Omental fat pad (tissue), 4 donors: ENCODE data around the gene MAPKAP1. TPM values are rescaled to one million over a fixed set of nuclear protein-coding genes. Genes with fewer than 3 reads are reported as not detected.

Source experiments
- ATAC-seq: fragments of 150-250 bp; one replicate; pipeline ENCODE4 v1.9.1; 2016; ENCODE audit warnings: mild to moderate bottlenecking, moderate library complexity; ENCODE audit not compliant: low FRiP score
- DNase-seq: peaks from one replicate; pipeline ENCODE4 v3.0.0-alpha.2; 2019; ENCODE audit warnings: low spot score
- total RNA-seq, 4 donors: library from RNA; depleted of rRNA; stranded (reverse); fragments of >200 nt; gene quantifications; one replicate each; pipeline ENCODE4 v1.1.0, GENCODE V29; 2016
- TF ChIP-seq, protein P1 (sequence below), 3 donors: fragments of 450-650 bp; IDR thresholded peaks; one replicate each; pipeline ENCODE4 v1.5.1; 2016 to 2017; ENCODE audit warnings: antibody characterized with exemption in 3 of 3, mild to moderate bottlenecking in 3 of 3, moderate library complexity in 2 of 3

The MAPKAP1 gene
- total RNA-seq, 4 donors from 2014 or later, result 60.0 to 78.0 (median 72.9) TPM

DNA sequence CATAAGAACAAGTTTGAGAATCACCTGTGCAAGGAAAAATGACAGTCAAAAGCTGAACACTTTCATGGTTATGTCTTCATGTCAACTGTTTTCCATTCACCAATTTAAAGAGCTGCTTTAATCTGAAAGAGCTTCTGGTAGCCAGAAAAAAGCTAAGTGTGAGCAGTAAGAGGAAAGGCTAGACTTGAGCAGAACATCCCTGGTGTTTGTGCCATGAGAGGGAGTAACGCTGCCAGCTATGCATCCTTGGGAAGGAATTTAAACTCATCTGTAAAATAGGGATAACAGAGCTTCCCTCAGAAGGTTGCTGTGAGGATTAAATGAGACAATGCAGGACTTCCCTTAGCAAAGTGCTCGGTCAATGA is 193.7 kb downstream of the MAPKAP1 start:
- TF ChIP-seq, protein P1, sequence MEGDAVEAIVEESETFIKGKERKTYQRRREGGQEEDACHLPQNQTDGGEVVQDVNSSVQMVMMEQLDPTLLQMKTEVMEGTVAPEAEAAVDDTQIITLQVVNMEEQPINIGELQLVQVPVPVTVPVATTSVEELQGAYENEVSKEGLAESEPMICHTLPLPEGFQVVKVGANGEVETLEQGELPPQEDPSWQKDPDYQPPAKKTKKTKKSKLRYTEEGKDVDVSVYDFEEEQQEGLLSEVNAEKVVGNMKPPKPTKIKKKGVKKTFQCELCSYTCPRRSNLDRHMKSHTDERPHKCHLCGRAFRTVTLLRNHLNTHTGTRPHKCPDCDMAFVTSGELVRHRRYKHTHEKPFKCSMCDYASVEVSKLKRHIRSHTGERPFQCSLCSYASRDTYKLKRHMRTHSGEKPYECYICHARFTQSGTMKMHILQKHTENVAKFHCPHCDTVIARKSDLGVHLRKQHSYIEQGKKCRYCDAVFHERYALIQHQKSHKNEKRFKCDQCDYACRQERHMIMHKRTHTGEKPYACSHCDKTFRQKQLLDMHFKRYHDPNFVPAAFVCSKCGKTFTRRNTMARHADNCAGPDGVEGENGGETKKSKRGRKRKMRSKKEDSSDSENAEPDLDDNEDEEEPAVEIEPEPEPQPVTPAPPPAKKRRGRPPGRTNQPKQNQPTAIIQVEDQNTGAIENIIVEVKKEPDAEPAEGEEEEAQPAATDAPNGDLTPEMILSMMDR (IDR thresholded peaks at IDR 0.05), result no peak
- DNase-seq, result no peak
- no peak for ATAC-seq

DNA sequence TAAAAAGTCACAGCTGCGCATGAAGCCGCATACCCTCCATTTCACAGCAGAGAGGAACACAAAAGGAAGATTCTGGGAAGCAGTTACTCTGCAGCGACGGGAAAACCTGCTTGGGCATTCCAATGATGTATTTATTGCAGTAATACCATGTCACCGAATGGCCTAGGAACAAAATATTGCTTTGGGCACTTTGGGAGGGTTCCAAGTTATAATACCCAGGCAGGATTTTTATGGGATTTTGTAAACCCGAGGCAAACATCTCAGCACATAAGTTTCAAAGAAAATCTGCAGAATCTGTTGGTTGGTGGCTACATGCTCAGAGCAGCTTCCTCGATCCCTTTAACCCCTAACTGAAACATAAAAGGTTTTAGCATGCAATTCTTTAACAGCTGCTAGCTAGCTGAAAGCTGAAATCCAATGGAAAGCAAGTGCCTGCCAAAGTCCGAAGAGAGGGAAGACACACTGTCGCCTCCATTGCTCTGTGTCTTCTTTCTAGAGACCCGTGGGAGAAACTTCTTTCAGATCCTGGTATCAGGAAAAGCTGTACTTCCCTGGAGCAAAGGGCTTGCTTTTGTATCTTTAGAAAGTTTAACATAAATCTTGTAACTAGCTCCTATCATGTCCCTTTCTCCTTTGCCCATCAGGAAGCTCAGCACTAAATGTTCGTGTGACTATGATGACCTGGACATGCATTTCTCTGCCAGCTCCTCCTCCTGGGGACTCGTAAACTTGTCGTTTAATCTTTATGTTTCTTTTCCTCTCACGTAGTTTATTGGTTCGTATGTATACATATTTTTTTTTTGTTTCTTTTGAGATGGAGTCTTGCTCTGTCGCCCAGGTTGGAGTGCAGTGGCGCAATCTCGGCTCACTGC is 195.0 kb downstream of the MAPKAP1 start:
- no peak for ATAC-seq
- DNase-seq, result no peak
- TF ChIP-seq, protein P1 (IDR thresholded peaks at IDR 0.05), result no peak

DNA sequence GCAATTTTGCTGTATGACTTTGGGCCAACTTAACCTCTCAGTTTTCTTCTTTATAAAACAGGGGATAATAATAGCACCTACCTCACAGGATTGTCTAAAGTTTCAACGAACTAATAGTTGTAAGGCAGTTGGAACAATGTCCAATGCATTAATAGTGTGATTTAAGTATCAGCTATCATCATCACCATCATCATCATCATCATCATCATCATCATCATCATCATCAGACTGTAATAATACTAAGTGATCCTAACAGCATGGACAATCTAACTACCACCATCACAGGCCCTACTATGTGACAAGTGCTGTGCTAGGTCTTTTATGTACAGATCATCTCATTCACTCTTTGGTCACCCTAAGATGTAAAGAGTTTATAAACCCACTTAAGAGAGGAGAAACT is 196.0 kb downstream of the MAPKAP1 start:
- no peak for ATAC-seq
- TF ChIP-seq, protein P1 (IDR thresholded peaks at IDR 0.05), result no peak
- DNase-seq, result no peak

DNA sequence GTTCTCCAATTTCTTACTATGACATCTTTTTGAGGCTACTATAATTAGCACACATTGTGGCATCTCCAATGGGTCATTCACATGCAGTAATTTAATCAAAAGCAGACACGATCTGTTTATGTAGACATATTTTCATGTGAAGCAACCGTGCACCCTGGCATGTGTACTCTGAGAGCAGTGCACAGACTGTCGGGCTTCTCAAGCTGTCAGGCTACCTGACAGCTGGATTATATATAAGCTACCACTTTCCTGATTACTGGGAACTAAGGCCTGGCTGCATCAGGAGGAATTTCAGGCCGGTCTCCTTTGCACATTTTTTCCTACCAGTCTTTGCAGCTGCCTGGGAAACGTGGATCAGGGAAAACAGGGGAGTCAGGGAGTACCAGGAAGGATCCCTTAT is 197.5 kb downstream of the MAPKAP1 start:
- DNase-seq (no peak), ATAC-seq (no peak)

DNA sequence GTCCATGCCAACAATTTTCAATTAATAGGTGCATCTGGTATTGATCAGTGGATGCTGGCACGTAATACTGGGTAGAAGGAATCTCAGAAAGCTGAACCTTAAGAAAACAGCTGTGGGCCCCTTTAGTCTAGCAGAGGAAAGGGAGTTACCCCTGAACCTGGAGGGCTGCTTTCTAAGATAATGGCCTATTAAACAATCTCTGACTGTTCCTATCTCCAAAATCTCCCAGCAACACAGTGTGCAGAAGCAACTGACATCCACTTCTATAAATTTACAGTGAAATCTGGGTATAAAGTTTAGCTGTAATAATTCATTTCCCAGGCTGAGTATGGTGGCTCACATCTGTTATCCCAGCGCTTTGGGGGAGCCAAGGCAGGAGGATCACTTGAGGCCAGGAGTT is 198.8 kb downstream of the MAPKAP1 start:
- DNase-seq (no peak), ATAC-seq (no peak)
- TF ChIP-seq, protein P1 (IDR thresholded peaks at IDR 0.05), result no peak

More for the DNA sequence above, 197.5 kb downstream of the MAPKAP1 start:
- TF ChIP-seq, protein P1 (IDR thresholded peaks at IDR 0.05), result no peak

DNA sequence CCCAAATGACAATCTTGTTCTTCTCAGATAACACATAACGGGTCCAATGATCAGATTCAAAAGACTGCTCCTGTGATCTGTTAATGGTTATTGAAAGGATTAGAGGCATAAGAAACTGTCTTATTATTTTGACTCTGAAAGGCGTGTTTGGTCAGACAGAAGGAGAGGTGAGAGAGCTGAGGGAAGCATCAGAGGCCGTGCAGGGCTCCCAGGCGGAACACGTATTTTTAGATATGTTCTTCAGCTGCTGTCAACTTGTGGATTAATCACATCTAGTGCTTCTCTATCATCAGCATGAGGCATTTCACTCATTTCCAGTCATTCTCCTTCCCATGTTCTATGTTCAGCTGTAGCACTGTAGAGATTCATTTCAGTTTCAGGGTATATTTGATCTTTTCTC is 199.8 kb downstream of the MAPKAP1 start:
- ATAC-seq (no peak), DNase-seq (no peak)
- TF ChIP-seq, protein P1 (IDR thresholded peaks at IDR 0.05), result no peak

DNA sequence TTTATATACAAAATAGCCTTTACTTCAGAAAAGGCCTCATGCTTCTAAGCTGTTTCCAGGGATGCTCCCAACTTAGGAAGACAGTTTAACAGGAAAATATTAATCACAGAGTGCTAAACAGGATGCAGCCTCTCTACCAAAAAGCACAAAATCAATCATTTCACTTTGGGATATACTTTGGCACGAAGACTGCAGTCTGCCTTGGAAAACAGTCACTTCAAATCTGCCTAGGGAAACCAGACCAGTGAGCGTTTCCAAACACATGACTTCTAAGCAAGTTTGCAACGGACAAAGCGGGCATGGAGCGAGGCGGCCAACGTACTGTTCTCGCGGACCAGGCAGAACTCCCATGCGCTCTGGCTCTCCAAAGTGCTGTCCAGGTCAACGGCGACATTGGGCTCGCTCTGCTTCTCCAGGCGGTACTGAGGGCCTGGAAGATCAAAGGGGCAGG is 201.0 kb downstream of the MAPKAP1 start:
- DNase-seq, result no peak
- ATAC-seq, result no peak
- TF ChIP-seq, protein P1 (IDR thresholded peaks at IDR 0.05), result no peak
